ENCODE results near the gene C2orf42.

GRCh38 chr2:70118798-70119454, 71.9 kb downstream of the C2orf42 start:
- TF ChIP-seq CTCF (conservative IDR thresholded peaks at IDR 0.05), result no peak
- TF ChIP-seq ZFX (IDR thresholded peaks at IDR 0.05), result no peak

Measured in C4-2B (cell line).